Measurements from ENCODE around the gene SNRPF. TPM values are rescaled to one million over a fixed set of nuclear protein-coding genes. Genes with fewer than 3 reads are reported as not detected.

Gene SNRPF
- 22.2 TPM in 2 replicates for total RNA-seq (ENCODE audit: low replicate concordance)

DNA sequence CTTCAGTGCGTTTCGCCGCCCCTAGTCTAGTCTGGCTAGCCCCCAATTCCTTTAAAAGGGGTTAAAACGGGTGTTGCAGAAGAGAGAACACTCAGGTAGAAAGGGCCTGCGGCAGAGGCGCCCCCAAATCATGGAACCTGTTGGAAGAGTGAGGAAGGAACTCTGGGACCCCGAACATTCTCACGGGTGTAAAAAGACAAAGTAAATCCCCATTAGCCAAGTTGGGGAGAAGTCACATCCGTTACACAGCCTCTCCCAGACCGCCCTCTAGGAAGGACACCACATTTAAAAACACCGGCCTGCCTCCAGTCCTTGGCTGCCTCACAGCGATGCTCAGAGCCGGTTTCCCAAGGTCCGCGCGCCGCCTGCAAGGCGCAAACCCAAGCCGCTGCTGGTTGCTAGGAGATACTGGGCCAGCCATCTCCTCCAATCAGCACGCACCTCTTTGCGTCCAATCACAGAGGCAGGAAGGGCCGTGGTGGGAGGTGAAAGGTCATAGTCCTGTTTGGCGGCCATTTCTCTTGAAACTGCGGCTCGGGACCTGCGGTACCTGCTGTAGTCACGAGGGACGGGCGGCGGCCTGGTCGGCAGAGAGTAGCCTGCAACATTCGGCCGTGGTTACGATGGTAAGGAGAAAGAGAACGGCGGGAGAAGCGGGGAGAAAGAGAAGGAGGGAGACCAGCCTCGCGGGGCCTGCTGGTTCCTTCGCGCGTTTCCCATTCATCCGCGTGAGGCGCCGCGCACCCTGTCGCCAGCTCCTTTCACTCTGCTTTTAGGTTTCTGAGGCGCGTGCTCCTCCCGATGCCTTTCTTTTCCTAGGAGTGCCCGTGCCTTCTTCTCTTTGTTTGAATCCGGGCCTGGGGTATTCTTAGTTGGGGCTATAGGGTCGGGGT lies at the start of gene SNRPF:
SNRPF (plus strand) TSS at position 502 of the 893 bp plus-strand sequence; CDS start at position 624, 122 bp downstream.

Other genes with a start within 250 kb of the SNRPF start
- 26.7 and 234 TPM in 2 replicates for gene NTN4, start 68.2 kb upstream of the SNRPF start, total RNA-seq (ENCODE audit: low replicate concordance)
- not detected in 2 replicates for gene CCDC38, start 83.7 kb downstream of the SNRPF start, total RNA-seq (ENCODE audit: low replicate concordance)
- 0.15 TPM in 1 of 2 replicates, not detected in the other for gene AMDHD1, start 84.4 kb downstream of the SNRPF start, total RNA-seq (ENCODE audit: low replicate concordance)
- gene HAL, start 137.4 kb downstream of the SNRPF start, total RNA-seq (ENCODE audit: low replicate concordance) = under 0.01 and 0.47 TPM in 2 replicates
- 59.3 and 76.7 TPM in 2 replicates for gene LTA4H, start 176.6 kb downstream of the SNRPF start, total RNA-seq (ENCODE audit: low replicate concordance)

All from smooth muscle cell of the coronary artery (primary cell).